ENCODE data around the gene HIVEP3. TPM values are rescaled to one million over a fixed set of nuclear protein-coding genes. Genes with fewer than 3 reads are reported as not detected.

The HIVEP3 gene
- total RNA-seq, 1 donor from 2014 or later = 2.9 TPM

GRCh38 chr1:41738006-41738405 is 180.7 kb downstream of the HIVEP3 start:
- no peak for DNase-seq (ENCODE audit: extremely low spot score in 2 of 2)
- Histone ChIP-seq H3K4me1 (peaks cover 11% of the 10 kb centered on the region), H3K4me3 (no peak overlapping the region), H3K36me3 (no peaks in the 10 kb centered on the region), H3K27me3 (no peaks in the 10 kb centered on the region), H3K27ac (no peak overlapping the region), H3K9me3 (no peaks in the 10 kb centered on the region)
- TF ChIP-seq POLR2A (IDR thresholded peaks at IDR 0.05) (no peak), POLR2AphosphoS5 (IDR thresholded peaks at IDR 0.05; ENCODE audit: insufficient read depth in 1 of 2, low read depth in 1 of 2) (no peak), CTCF (IDR thresholded peaks at IDR 0.05) (no peak)
- intact Hi-C loops (cut with DNase I) = no loop called here

DNA sequence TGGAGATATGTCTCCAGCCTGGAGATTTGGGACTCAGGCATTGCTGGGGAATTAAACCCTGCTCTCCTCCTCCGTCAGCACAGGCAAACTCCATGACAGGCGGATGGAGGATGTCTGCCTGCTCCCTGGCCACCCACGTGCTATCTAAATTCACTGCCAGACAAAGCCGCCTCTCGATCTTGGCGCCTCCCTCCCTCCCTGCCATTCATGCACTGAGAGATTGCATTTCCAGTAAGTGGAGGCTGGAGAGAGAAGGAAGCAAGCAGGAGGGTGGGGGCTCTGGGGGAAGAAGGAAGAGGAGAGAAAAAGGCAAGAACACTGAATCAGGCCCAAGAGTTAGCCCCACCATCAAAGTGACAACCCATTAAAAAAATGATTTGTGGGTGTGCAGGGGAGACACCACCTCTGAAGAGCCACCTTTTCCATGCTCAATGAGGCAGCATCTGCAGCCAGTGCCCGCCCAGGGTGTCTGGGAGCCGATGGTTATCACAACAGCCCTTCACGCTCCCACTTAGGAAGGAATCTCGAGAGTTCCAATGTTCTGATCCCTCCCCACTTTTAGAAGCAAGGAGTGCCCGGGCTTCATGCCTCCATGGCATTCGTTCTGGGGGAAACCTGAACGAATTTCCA is 183.0 kb downstream of the HIVEP3 start:
- no peak for TF ChIP-seq CTCF (IDR thresholded peaks at IDR 0.05)
- no peaks in the 10 kb centered on the region for H3K36me3 ChIP-seq
- intact Hi-C loops (cut with DNase I) = no loop called here
- H3K4me1 ChIP-seq = peaks cover 11% of the 10 kb centered on the region
- H3K9me3 ChIP-seq = no peaks in the 10 kb centered on the region
- no peaks in the 10 kb centered on the region for H3K27me3 ChIP-seq
- DNase-seq (ENCODE audit: extremely low spot score in 2 of 2) = no peak
- H3K4me3 ChIP-seq = no peak overlapping the region
- no peak overlapping the region for H3K27ac ChIP-seq

GRCh38 chr1:41735139-41735538 is 183.6 kb downstream of the HIVEP3 start:
- Histone ChIP-seq H3K4me1 (peaks cover 11% of the 10 kb centered on the region), H3K4me3 (no peak overlapping the region), H3K27me3 (no peaks in the 10 kb centered on the region), H3K36me3 (no peaks in the 10 kb centered on the region), H3K9me3 (no peaks in the 10 kb centered on the region), H3K27ac (no peak overlapping the region)
- intact Hi-C loops (cut with DNase I) = no loop called here
- no peak for TF ChIP-seq CTCF (IDR thresholded peaks at IDR 0.05)
- no peak for TF ChIP-seq POLR2AphosphoS5 (IDR thresholded peaks at IDR 0.05; ENCODE audit: insufficient read depth in 1 of 2, low read depth in 1 of 2)
- TF ChIP-seq POLR2A (IDR thresholded peaks at IDR 0.05) = no peak
- no peak for DNase-seq (ENCODE audit: extremely low spot score in 2 of 2)

- no peaks in the 10 kb centered on the region for H3K36me3 ChIP-seq
- no peaks in the 10 kb centered on the region for H3K9me3 ChIP-seq
- no peaks in the 10 kb centered on the region for H3K27me3 ChIP-seq
- no peak for DNase-seq (ENCODE audit: extremely low spot score in 2 of 2)
- no peak overlapping the region for H3K4me3 ChIP-seq
- H3K27ac ChIP-seq = no peak overlapping the region
- no peak for TF ChIP-seq POLR2A (IDR thresholded peaks at IDR 0.05)
- TF ChIP-seq POLR2AphosphoS5 (IDR thresholded peaks at IDR 0.05; ENCODE audit: insufficient read depth in 1 of 2, low read depth in 1 of 2) = no peak
- TF ChIP-seq CTCF (IDR thresholded peaks at IDR 0.05) = no peak
- peaks cover 9% of the 10 kb centered on the region for H3K4me1 ChIP-seq
- intact Hi-C loops (cut with DNase I) = no loop called here
These were observed 184.3 kb downstream of the HIVEP3 start for GRCh38 chr1:41734201-41734970.

GRCh38 chr1:41733725-41734124 is 185.0 kb downstream of the HIVEP3 start:
- Histone ChIP-seq H3K36me3 (no peaks in the 10 kb centered on the region), H3K4me1 (peaks cover 3% of the 10 kb centered on the region), H3K27me3 (no peaks in the 10 kb centered on the region), H3K27ac (no peak overlapping the region), H3K9me3 (no peaks in the 10 kb centered on the region), H3K4me3 (no peak overlapping the region)
- no peak for TF ChIP-seq CTCF (IDR thresholded peaks at IDR 0.05)
- TF ChIP-seq POLR2AphosphoS5 (IDR thresholded peaks at IDR 0.05; ENCODE audit: insufficient read depth in 1 of 2, low read depth in 1 of 2) = no peak
- TF ChIP-seq POLR2A (IDR thresholded peaks at IDR 0.05) = no peak
- no peak for DNase-seq (ENCODE audit: extremely low spot score in 2 of 2)
- intact Hi-C loops (cut with DNase I) = no loop called here
